HG03064 (cell line): Measurements from ENCODE around the gene DYRK4.

Experiments
- ATAC-seq: cut with Tn5 transposase; IDR thresholded peaks from one replicate; pipeline ENCODE4 v1.9.1; 2021; ENCODE audit warnings: low read depth; ENCODE audit not compliant: unreplicated experiment

The DYRK4 gene

DNA sequence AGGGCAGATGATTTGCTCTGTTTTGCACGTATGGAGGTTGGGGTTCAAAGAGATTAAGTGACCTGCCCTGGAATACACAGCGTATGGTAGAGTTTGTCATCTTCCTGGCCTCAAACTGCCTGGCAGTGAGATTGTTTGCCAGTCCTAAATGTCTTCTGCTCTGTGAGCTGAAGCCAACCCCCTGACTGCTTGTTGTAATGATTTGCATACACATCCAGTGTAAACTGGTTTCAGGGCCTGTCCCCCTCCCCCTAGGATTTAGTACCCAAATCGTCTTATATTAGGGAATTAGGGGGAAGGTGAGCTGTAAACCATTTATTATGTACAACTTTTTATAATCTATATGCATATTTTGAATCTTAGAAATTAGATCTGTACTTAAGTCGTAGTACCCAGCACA, 48.5 kb downstream of the DYRK4 start:
- ATAC-seq = no peak

DNA sequence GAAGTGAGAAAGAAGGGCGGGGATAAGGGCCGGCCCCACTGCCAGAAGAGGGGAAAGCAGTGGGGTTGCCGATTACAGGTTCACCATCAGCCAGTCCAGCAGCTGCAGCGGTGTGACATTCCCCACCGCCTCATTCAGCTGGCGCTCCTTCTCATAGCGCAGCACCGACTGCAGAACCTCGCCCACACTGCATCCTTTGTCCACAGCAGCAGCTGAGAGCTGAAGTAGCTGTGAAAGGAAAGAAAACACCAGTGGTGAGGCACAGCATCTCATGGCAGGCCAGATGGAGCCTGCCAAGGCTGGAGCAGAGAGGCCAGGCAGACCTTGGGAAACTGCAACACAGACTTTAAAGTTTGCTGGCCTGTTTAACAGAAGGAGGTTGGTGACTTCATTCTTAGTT, 53.7 kb downstream of the DYRK4 start:
- ATAC-seq = no peak

DNA sequence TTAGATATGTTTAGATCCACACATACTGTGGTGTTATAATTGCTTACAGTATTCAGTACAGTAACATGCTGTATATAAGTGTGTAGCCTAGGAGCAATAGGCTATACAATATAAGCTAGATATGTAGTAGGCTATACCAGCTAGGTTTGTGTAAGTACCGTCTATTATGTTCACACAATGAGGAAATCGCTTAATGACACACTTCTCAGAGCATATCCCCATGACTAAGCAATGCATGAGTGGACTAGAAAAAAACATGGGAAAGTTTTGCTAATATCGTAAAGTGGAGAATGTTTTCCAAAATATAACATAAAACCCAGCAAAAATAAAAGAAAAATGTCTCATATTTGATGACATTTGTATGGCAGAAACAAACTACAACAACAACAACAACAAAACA, 59.5 kb downstream of the DYRK4 start:
- no peak for ATAC-seq

DNA sequence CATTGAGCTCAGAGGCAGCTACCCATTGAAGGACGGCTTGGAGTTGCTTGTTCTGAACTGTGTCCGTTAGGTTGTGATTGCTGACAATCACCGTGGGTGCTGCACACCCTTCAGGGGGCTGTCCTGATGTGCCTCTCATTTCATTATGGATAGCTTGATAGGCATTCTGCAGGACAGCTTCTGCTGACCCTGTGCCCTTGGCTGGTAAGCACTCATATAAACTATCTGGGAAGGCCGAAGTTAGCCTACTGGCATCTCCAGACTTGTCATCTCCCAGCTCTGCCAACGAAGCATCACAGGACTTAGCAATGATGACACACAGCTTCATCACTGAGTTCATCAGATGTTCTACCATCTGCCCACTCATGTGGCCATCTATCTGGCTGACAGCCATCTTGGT, 64.5 kb downstream of the DYRK4 start:
- no peak for ATAC-seq

DNA sequence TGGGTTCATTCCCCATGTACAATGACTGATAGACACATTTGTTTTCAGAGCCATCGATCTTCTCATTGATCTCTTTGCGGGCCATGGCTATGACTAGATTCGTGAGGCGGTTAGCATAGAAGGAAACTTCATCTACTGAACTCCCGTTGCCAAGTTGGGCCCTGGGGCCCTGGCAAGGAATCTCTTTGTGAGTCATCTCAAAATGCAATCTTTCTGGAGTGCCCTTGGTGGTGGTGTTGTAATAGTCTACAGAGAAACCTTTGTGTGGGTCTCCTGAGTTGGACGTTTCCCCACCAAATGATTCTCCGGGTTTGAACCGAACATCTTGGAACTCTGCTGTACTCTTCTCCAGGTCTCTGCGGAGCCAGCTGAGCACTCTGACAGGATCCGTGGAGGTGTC, 66.4 kb downstream of the DYRK4 start:
- ATAC-seq = no peak

DNA sequence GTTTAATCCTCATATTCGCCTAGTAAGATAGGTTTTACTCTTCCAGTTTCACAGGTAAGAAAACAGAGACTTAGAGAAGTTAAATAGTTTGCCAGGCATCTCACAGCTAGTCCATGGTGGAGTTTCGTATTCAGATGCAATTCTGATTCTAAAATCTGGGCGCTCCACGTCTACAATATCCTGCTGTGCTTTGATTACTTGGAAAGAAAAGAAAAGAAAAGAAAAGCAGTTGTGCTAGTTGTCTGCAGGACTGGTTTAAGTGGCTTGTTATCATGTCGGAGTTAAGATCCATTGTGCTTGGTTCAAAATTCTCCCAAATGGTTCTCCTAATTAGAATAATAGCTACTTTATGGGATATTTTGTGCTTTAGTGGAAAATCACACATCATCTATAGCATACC, 68.3 kb downstream of the DYRK4 start:
- ATAC-seq = no peak

DNA sequence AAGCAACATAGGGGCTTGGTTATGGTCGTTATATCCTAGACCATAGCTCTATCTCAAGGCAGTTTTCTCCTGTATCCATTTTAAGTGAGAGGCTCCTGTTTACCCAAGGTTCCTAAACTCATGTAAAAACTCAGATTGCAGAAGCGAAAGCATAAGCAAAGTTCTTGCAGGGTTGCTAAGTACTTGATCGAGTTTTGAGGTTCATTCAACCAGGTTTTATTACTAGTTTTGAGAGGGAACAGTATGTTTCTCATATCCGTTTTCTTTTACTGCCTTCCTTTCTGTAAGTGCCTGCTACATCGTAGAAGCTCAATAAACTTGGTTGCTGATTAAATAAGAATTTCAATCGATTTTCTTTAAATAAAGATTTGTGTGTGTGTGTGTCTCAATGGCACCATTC, 81.7 kb downstream of the DYRK4 start:
- ATAC-seq = no peak

DNA sequence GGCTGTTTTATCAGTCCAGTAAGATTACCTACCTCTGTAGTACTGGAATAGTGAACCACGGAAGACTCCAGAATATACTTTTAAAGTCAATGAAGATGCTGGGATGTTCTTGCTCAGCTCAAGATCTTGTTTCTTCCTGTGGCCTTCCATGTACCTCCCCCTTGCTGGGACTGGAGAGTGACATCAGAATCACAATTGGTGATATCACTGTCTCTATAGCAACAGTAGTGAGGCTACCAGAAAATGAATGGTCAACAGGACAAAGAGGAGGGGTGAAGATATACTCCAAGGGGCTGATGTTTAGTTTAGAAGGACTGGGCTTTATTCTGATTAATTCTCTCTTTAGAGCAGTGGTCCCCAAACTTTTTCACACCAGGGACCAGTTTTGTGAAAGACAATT, 83.0 kb downstream of the DYRK4 start:
- ATAC-seq = no peak

DNA sequence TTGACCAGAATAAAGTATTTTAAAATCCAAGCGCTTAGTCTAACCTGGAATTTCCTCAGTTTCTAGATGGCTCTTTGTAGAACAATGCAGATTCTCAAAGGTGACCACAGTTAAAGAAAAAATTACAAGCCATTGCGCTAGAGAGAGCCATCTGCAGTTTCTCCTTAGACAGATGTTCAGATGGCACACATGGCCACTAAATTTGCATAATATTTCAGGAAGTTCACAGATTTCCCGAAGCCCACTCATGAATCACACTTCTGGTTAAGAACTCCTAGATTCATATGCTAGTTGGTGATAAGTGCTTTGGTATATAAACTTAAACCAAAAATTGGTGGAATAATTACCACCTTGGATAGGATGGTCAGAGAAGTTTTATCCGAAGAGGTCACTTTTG, 86.1 kb downstream of the DYRK4 start:
- ATAC-seq = no peak

DNA sequence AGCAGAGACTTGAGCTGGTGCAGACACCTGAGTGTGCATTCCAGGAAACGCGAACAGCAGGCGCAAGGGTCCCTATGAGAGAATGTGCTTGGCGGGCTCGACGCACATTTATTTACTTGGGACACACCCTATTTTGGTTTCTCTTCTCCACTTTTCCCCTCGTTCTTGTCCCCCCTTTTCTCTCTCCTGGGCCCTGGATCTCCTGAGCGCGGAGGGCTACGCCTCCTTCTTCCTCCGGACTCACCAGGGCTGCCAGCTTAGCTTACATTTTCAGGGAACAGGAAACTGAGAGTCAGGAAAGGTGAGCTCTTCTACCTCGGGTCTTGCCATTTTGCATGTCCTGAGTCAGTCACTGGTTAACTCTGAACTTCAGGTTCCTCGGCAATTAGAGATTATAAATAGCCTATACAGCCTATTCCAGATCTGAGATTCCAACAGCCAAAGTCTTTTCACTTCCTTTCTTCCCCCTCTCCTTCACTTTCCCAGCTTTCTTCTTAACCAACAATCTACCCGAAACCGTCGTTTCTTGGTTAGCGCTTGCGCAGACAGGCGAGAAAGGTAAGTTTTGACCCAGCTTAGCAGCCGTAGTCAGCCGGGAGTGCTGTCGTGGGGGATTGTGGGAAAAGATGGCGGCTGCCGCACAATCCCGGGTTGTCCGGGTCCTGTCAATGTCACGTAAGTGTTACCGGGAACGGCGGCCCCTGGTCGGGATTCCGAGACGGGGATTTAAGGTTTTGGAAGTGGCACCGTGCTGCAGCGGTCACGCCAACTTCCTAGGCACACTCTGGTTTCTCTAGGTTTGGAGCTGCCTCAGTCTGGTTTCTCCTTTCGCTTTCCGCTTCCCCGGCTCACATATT, 86.7 kb downstream of the DYRK4 start, which contains the start of the genes AKAP3 and NDUFA9:
Gene AKAP3 (minus strand): TSS at position 551 of the 857 bp plus-strand sequence. CDS start 10,855 bp downstream, outside the sequence.
Gene NDUFA9 (plus strand): TSS at position 614 of the 857 bp plus-strand sequence. CDS start 13 bp downstream, at position 627.
- ATAC-seq = no peak

DNA sequence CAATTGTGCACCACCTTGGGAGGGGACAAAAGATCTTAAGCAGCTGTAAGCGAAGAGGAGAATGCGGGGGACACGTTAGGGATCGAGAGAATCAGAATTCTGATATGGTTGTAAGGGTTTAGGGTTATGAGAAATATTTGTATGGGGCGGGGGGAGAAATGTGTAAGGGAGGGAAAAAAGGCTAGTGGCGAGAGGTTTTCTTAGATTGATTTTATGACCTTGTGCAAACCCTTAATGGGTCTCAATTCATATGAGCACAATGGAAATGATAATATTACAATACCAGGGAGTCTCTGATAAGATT, 87.3 kb downstream of the DYRK4 start:
- no peak for ATAC-seq

DNA sequence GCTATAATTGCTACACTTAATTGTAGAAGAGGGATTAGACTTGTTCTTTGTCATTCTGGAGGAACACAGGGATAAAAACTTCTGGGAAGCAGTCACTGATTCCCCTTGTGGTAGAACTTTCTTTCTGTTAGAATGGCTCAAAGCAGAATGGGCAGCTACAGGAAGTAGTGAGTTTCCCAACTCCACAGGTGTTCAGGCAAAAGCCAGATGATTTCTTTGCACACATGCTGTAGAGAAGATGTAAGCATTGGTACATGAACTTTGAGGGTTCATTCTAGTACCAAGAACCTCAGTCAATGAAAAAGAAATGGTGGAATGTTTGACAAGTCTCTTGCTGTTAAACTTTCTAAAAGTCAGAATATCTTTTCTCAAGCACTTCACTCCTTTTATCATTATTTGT, 91.2 kb downstream of the DYRK4 start:
- ATAC-seq = no peak

DNA sequence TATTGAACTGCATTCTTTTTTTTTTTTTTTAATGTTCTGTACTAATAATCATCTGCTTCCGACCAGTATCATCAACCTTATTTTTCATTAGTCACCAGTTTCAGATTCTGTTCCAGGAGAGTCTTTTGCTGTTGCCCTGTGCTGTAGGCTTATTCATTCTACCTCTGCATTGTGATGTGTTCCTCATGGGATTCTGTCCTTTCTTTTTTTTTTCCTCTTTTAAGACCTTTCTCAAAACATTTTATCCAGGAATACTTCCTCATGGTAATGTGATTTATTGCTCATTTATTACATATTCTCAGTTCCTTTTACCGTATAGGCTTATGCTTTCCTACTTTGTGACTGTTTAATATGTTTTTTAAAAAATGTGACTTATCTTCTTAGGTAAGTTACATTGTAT, 91.7 kb downstream of the DYRK4 start:
- no peak for ATAC-seq
